ENCODE measurements around the gene CAV1. TPM values are rescaled to one million over a fixed set of nuclear protein-coding genes. Genes with fewer than 3 reads are reported as not detected.

Gene CAV1
- total RNA-seq, 2 experiments from 2014 or later = 0.35 TPM; not detected in 1

DNA sequence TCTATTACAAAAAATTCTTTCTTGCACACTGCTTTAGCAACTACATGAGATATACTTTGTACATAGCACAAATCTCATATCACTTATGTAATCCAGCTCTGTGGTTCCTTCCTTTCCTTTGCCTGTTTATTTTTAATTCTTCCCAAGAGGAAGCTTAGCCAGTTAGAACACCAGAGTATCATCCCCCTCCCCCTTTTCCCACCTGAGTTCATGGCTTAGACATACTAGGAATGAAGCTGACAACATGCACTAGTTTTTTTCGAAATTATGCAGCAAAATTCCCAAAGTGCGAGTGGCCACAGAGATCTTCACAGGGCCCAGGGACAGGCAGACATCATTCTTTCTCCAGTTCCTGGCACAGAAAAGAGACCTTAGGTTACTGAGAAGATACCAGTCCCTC is 17.8 kb downstream of the CAV1 start:
- CTCF ChIA-PET = interaction anchor here (1.4 kb wide), 1 partner anchor 16 kb away, joined by 3 read pairs; no protein-coding TSS in a partner anchor
- H3K36me3 Mint-ChIP-seq (ENCODE audit: low read depth) = no peaks in the 10 kb centered on the region

GRCh38 chr7:116543664-116544063 is 18.8 kb downstream of the CAV1 start:
- no peak overlapping the region for H3K27ac Mint-ChIP-seq

More for the DNA sequence above, 17.8 kb downstream of the CAV1 start:
- H3K9me3 Mint-ChIP-seq = peaks cover 2% of the 10 kb centered on the region
- H3K4me1 Mint-ChIP-seq (ENCODE audit: low read depth) = no peaks in the 10 kb centered on the region
- intact Hi-C loops (cut with micrococcal nuclease) = no loop called here
- no peak overlapping the region for H3K4me3 Mint-ChIP-seq
- no peak overlapping the region for H3K27ac Mint-ChIP-seq
- no peak for DNase-seq
- peaks cover 22% of the 10 kb centered on the region for H3K27me3 Mint-ChIP-seq (ENCODE audit: low read depth)

GRCh38 chr7:116544487-116544886 is 19.7 kb downstream of the CAV1 start:
- H3K9me3 Mint-ChIP-seq = no peaks in the 10 kb centered on the region
- H3K27ac Mint-ChIP-seq = no peak overlapping the region
- H3K36me3 Mint-ChIP-seq (ENCODE audit: low read depth) = no peaks in the 10 kb centered on the region
- DNase-seq = no peak
- CTCF ChIA-PET = no interaction called here
- no peak overlapping the region for H3K4me3 Mint-ChIP-seq
- no peaks in the 10 kb centered on the region for H3K4me1 Mint-ChIP-seq (ENCODE audit: low read depth)
- peaks cover 18% of the 10 kb centered on the region for H3K27me3 Mint-ChIP-seq (ENCODE audit: low read depth)
- intact Hi-C loops (cut with micrococcal nuclease) = no loop called here

More at GRCh38 chr7:116543664-116544063, 18.8 kb downstream of the CAV1 start:
- CTCF ChIA-PET = interaction anchor here (0.6 to 1.4 kb wide), 2 partner anchors 17 to 155 kb away, joined by 3 to 4 read pairs; no protein-coding TSS in a partner anchor
- Mint-ChIP-seq H3K9me3 (peaks cover 2% of the 10 kb centered on the region), H3K27me3 (ENCODE audit: low read depth) (peaks cover 21% of the 10 kb centered on the region), H3K4me3 (no peak overlapping the region), H3K4me1 (ENCODE audit: low read depth) (no peaks in the 10 kb centered on the region), H3K36me3 (ENCODE audit: low read depth) (no peaks in the 10 kb centered on the region)
- intact Hi-C loops (cut with micrococcal nuclease) = no loop called here
- no peak for DNase-seq

DNA sequence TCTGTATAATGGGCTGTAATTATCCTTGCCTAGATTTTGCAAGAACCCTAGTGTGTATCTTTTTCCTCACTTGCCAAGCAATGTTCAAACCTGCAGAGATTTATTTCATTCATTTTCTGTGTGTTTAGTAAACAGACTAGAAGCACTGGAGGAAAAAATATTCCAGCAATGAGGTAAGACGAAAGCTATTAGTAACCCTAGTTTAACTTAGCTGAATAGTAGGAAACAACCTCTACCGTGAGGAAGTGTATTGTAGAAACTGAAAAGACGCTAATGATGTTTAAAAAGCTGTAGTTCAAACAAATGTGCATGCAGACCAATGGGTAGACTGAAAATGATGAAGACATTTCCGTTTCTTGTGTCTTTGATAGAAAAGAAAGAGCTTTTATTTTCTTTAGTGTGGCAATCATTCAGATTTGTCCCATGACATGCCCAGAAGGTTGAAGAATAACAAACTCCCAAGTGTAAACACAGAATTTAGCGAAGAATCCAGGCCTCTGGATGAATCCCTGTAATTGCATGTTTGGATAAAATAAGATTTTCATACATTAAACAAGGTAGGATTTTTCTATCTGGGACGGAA is 20.7 kb downstream of the CAV1 start:
- Mint-ChIP-seq H3K27me3 (ENCODE audit: low read depth) (peaks cover 17% of the 10 kb centered on the region), H3K4me3 (no peak overlapping the region), H3K9me3 (no peaks in the 10 kb centered on the region), H3K27ac (no peak overlapping the region), H3K36me3 (ENCODE audit: low read depth) (no peaks in the 10 kb centered on the region), H3K4me1 (ENCODE audit: low read depth) (no peaks in the 10 kb centered on the region)
- CTCF ChIA-PET = interaction anchor here (1.3 kb wide), 1 partner anchor 12 kb away, joined by 3 read pairs; no protein-coding TSS in a partner anchor
- no peak for DNase-seq
- intact Hi-C loops (cut with micrococcal nuclease) = no loop called here

GRCh38 chr7:116546054-116546453 is 21.2 kb downstream of the CAV1 start:
- H3K36me3 Mint-ChIP-seq (ENCODE audit: low read depth) = no peaks in the 10 kb centered on the region

DNA sequence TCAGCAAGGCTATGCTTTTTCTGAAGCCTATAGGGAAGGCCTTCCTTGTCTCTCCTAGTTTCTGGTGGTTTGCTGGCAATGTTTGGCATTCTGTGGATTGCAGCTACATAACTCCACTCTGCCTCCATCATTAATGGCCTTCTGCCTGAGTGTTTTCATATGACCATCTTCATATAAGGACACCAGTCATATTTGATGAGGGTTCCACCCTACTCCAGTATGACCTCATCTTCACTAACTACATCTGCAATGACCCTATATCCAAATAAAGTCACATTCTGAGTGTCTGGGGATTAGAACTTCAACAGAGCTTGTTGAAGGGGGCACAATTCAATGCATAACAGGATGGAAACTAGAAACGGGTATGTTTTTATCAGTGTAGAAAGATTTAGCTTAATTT is 22.1 kb downstream of the CAV1 start:
- intact Hi-C loops (cut with micrococcal nuclease) = no loop called here
- Mint-ChIP-seq H3K9me3 (no peaks in the 10 kb centered on the region), H3K4me3 (no peak overlapping the region), H3K27me3 (ENCODE audit: low read depth) (peaks cover 12% of the 10 kb centered on the region), H3K36me3 (ENCODE audit: low read depth) (no peaks in the 10 kb centered on the region), H3K27ac (no peak overlapping the region), H3K4me1 (ENCODE audit: low read depth) (no peaks in the 10 kb centered on the region)
- no peak for DNase-seq
- CTCF ChIA-PET = interaction anchor here (0.6 kb wide), 1 partner anchor 36 kb away, joined by 3 read pairs; no protein-coding TSS in a partner anchor

More at GRCh38 chr7:116546054-116546453, 21.2 kb downstream of the CAV1 start:
- Mint-ChIP-seq H3K27ac (no peak overlapping the region), H3K27me3 (ENCODE audit: low read depth) (peaks cover 15% of the 10 kb centered on the region), H3K4me3 (no peak overlapping the region), H3K9me3 (no peaks in the 10 kb centered on the region), H3K4me1 (ENCODE audit: low read depth) (no peaks in the 10 kb centered on the region)
- CTCF ChIA-PET = interaction anchor here (1.3 kb wide), 1 partner anchor 11 kb away, joined by 3 read pairs; no protein-coding TSS in a partner anchor
- DNase-seq = no peak
- intact Hi-C loops (cut with micrococcal nuclease) = no loop called here

- Mint-ChIP-seq H3K9me3 (no peaks in the 10 kb centered on the region), H3K4me1 (ENCODE audit: low read depth) (no peaks in the 10 kb centered on the region), H3K27ac (no peak overlapping the region), H3K36me3 (ENCODE audit: low read depth) (no peaks in the 10 kb centered on the region), H3K27me3 (ENCODE audit: low read depth) (peaks cover 13% of the 10 kb centered on the region), H3K4me3 (no peak overlapping the region)
- CTCF ChIA-PET = interaction anchor here (0.6 kb wide), 1 partner anchor 36 kb away, joined by 3 read pairs; no protein-coding TSS in a partner anchor
- no peak for DNase-seq
- intact Hi-C loops (cut with micrococcal nuclease) = no loop called here
These were observed 22.5 kb downstream of the CAV1 start for GRCh38 chr7:116547347-116547746.

DNA sequence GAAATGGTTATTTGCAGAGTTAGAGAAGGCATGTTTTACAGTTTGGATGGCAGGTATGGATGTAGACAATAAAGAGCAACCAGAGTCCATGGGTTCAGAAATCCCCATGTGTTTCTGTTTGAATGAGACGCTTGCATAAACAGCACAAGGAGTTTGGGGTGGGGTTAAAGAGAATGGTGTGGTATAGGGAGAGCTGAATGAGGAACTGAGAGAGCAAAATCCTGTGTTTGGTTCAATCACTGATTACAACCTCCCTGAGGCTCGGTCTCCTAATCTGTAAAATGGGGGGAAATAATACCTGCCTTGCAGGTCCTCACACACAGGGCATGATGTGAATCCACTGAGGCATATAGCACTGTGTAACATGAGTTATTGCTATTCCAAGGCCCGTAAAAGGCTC is 23.7 kb downstream of the CAV1 start:
- Mint-ChIP-seq H3K36me3 (ENCODE audit: low read depth) (no peaks in the 10 kb centered on the region), H3K4me1 (ENCODE audit: low read depth) (no peaks in the 10 kb centered on the region), H3K27ac (no peak overlapping the region), H3K4me3 (no peak overlapping the region), H3K27me3 (ENCODE audit: low read depth) (peaks cover 13% of the 10 kb centered on the region), H3K9me3 (no peaks in the 10 kb centered on the region)
- CTCF ChIA-PET = no interaction called here
- intact Hi-C loops (cut with micrococcal nuclease) = no loop called here
- no peak for DNase-seq

- Mint-ChIP-seq H3K27me3 (ENCODE audit: low read depth) (peaks cover 15% of the 10 kb centered on the region), H3K36me3 (ENCODE audit: low read depth) (no peaks in the 10 kb centered on the region), H3K4me1 (ENCODE audit: low read depth) (no peaks in the 10 kb centered on the region), H3K4me3 (no peak overlapping the region), H3K9me3 (no peaks in the 10 kb centered on the region), H3K27ac (no peak overlapping the region)
- CTCF ChIA-PET = no interaction called here
- intact Hi-C loops (cut with micrococcal nuclease) = no loop called here
- DNase-seq = no peak
These were observed 24.5 kb downstream of the CAV1 start for GRCh38 chr7:116549370-116549769.

DNA sequence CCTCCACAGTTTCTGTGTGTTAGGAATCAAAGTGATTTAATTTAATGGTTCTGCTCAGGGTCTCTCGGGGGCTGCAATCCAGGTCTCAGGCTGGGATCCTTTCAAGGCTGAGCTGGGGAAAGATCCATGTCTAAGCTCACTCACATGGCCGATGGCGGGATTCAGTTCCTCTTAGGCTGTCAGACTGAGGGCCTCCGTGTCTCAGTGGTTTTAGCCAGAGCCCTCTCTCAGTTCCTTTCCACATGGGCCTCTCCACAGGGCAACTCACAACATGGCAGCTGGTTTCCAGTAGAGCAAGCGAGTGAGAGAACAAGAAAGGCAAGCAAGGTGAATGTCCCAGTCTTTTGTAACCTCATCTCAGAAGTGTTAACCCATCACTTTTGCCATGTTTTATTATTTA is 26.9 kb downstream of the CAV1 start:
- Mint-ChIP-seq H3K4me1 (ENCODE audit: low read depth) (no peaks in the 10 kb centered on the region), H3K27me3 (ENCODE audit: low read depth) (peaks cover 22% of the 10 kb centered on the region), H3K27ac (no peak overlapping the region), H3K4me3 (no peak overlapping the region), H3K36me3 (ENCODE audit: low read depth) (no peaks in the 10 kb centered on the region), H3K9me3 (no peaks in the 10 kb centered on the region)
- CTCF ChIA-PET = interaction anchor here (0.7 to 0.9 kb wide), 2 partner anchors 15 to 26 kb away, joined by 3 read pairs; no protein-coding TSS in a partner anchor
- no peak for DNase-seq
- intact Hi-C loops (cut with micrococcal nuclease) = no loop called here

- CTCF ChIA-PET = interaction anchor here (0.9 kb wide), 1 partner anchor 26 kb away, joined by 3 read pairs; no protein-coding TSS in a partner anchor
- Mint-ChIP-seq H3K27me3 (ENCODE audit: low read depth) (peaks cover 24% of the 10 kb centered on the region), H3K4me3 (no peak overlapping the region), H3K27ac (no peak overlapping the region), H3K4me1 (ENCODE audit: low read depth) (no peaks in the 10 kb centered on the region), H3K36me3 (ENCODE audit: low read depth) (no peaks in the 10 kb centered on the region), H3K9me3 (no peaks in the 10 kb centered on the region)
- intact Hi-C loops (cut with micrococcal nuclease) = no loop called here
- DNase-seq = no peak
These were observed 27.8 kb downstream of the CAV1 start for GRCh38 chr7:116552602-116553001.

GRCh38 chr7:116553168-116553964 is 28.5 kb downstream of the CAV1 start:
- CTCF ChIA-PET = interaction anchor here (1.5 kb wide), 1 partner anchor 27 kb away, joined by 3 read pairs; no protein-coding TSS in a partner anchor
- Mint-ChIP-seq H3K36me3 (ENCODE audit: low read depth) (no peaks in the 10 kb centered on the region), H3K4me3 (no peak overlapping the region), H3K27me3 (ENCODE audit: low read depth) (peaks cover 29% of the 10 kb centered on the region), H3K27ac (no peak overlapping the region), H3K4me1 (ENCODE audit: low read depth) (no peaks in the 10 kb centered on the region), H3K9me3 (no peaks in the 10 kb centered on the region)
- intact Hi-C loops (cut with micrococcal nuclease) = no loop called here
- no peak for DNase-seq

Data from activated naive CD4-positive, alpha-beta T cell treated with anti-CD3 and anti-CD28 coated beads for 36 hours (primary cell).